Measurements from ENCODE around the gene RAB42. TPM values are rescaled to one million over a fixed set of nuclear protein-coding genes. Genes with fewer than 3 reads are reported as not detected.
A peak's percentile ranks its signal among the peaks of the same experiment; 100 is the strongest.

RAB42 gene
- total and polyA plus RNA-seq, 10 of the 15 experiments (the other 5 are each of a cell fraction or from before 2014, with no cell fraction given), result 0.16 to 4.5 (median 0.49) TPM

- peak; percentile 97 for TF ChIP-seq ZNF687 (IDR thresholded peaks at IDR 0.05)
- TF ChIP-seq NR2F1 (conservative IDR thresholded peaks at IDR 0.05), result peak; percentile 62; the same call in 1 of the 2 replicates
- peak; percentile 95 for TF ChIP-seq BACH1 (IDR thresholded peaks at IDR 0.05; ENCODE audit: borderline replicate concordance)
- TF ChIP-seq, protein P1, sequence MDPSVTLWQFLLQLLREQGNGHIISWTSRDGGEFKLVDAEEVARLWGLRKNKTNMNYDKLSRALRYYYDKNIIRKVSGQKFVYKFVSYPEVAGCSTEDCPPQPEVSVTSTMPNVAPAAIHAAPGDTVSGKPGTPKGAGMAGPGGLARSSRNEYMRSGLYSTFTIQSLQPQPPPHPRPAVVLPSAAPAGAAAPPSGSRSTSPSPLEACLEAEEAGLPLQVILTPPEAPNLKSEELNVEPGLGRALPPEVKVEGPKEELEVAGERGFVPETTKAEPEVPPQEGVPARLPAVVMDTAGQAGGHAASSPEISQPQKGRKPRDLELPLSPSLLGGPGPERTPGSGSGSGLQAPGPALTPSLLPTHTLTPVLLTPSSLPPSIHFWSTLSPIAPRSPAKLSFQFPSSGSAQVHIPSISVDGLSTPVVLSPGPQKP (IDR thresholded peaks at IDR 0.05; ENCODE audit: low read depth, low read length), result peak; percentile 66
- no peak for TF ChIP-seq SMC3 (IDR thresholded peaks at IDR 0.05; ENCODE audit: borderline replicate concordance, low read length)
- TF ChIP-seq SMAD1 (IDR thresholded peaks at IDR 0.05; ENCODE audit: low read depth, partially characterized antibody), result peak; percentile 92
- TF ChIP-seq MTA2 (IDR thresholded peaks at IDR 0.05; ENCODE audit: low read depth), result no peak
- TF ChIP-seq POLR2AphosphoS2 (IDR thresholded peaks at IDR 0.05; ENCODE audit: low read depth, low read length), result peak; percentile 100
- peak; percentile 45; the same call in 1 of the 2 replicates for TF ChIP-seq ZNF24 (IDR thresholded peaks at IDR 0.05)
- TF ChIP-seq, protein P2, sequence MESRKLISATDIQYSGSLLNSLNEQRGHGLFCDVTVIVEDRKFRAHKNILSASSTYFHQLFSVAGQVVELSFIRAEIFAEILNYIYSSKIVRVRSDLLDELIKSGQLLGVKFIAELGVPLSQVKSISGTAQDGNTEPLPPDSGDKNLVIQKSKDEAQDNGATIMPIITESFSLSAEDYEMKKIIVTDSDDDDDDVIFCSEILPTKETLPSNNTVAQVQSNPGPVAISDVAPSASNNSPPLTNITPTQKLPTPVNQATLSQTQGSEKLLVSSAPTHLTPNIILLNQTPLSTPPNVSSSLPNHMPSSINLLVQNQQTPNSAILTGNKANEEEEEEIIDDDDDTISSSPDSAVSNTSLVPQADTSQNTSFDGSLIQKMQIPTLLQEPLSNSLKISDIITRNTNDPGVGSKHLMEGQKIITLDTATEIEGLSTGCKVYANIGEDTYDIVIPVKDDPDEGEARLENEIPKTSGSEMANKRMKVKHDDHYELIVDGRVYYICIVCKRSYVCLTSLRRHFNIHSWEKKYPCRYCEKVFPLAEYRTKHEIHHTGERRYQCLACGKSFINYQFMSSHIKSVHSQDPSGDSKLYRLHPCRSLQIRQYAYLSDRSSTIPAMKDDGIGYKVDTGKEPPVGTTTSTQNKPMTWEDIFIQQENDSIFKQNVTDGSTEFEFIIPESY (IDR thresholded peaks at IDR 0.05), result no peak
- TF ChIP-seq TAF1 (IDR thresholded peaks at IDR 0.05; ENCODE audit: borderline replicate concordance, low read depth, low read length), result peak; percentile 99
- TF ChIP-seq PAX5 (IDR thresholded peaks at IDR 0.05; ENCODE audit: borderline replicate concordance, low read depth, low read length), result 0 out of 2 replicates have a peak, but pooled peaks have one; percentile 12
- TF ChIP-seq SREBF2 (IDR thresholded peaks at IDR 0.05; ENCODE audit: low read length), result no peak
- no peak; the same call in 1 of the 2 replicates for TF ChIP-seq HDGF (IDR thresholded peaks at IDR 0.05)
- no peak for TF ChIP-seq ZNF274 (IDR thresholded peaks at IDR 0.05; ENCODE audit: insufficient read depth, insufficient read length)
- peak; percentile 13; the same call in 1 of the 2 replicates for TF ChIP-seq FOXM1 (IDR thresholded peaks at IDR 0.05; ENCODE audit: low read depth, low read length)
- TF ChIP-seq REST (IDR thresholded peaks at IDR 0.05; ENCODE audit: low read depth, low read length), result peak; percentile 59; the same call in 1 of the 2 replicates
- TF ChIP-seq SUPT20H (IDR thresholded peaks at IDR 0.05; ENCODE audit: borderline replicate concordance, control insufficient read depth, low read depth, low read length), result no peak
- TF ChIP-seq EZH2 (IDR thresholded peaks at IDR 0.05; ENCODE audit: borderline replicate concordance, control insufficient read depth, low read depth, low read length), result no peak
Measured at GRCh38 chr1:28581531-28582247, 10.4 kb upstream of the RAB42 start (continued).

Measured in GM12878 (cell line).